Measurements from ENCODE around the gene COA5. TPM values are rescaled to one million over a fixed set of nuclear protein-coding genes. Genes with fewer than 3 reads are reported as not detected.

Gene COA5
- total and polyA plus RNA-seq, 3 donors from 2014 or later = 40.5 to 65.9 (median 47.7) TPM

DNA sequence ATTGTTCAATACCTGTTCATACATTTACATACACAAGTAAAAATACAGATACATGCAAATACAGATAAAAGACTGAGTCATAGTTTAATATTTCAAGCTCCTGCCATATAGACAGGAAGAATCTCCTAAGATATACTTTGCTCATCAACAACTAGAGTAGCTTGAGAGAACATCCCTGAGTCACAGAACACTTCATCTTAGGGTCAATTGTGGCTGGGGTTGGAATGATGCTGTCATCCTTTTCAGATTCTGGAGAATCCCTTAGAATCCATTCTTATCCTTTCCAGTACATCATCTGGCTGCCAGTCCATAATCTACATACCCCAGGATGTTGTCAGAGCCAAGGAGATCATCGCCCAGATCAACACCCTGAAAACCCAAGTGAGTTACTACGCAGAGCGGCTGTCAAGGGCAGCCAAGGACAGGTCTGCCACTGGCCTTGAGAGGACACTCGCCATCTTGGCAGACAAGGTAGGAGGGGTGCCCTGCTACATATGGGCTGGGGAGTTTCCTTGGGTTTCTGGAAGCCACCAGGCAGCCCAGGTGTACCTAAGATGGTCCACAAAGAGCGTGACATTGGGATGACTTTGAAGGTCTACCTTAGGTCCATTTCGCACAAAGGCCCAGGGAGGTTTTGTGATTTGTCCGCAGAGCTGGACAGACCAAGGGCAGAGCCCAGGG is 55.7 kb downstream of the COA5 start:
- Histone ChIP-seq H3K9me3 (no peaks in the 10 kb centered on the region), H3K4me1 (no peaks in the 10 kb centered on the region), H3K27ac (no peak overlapping the region), H3K4me3 (no peak overlapping the region), H3K36me3 (ENCODE audit: low read depth, missing control alignments) (no peaks in the 10 kb centered on the region), H3K27me3 (no peaks in the 10 kb centered on the region)
- WGBS, 2 donors = 81 to 99% methylated on average over 3 to 7 of the region's 7 CpGs
- no peak for DNase-seq
- intact Hi-C loops (cut with DNase I; ENCODE audit: low total_unique reads) = no loop called here
- no peak for TF ChIP-seq POLR2A (IDR thresholded peaks at IDR 0.05)
- TF ChIP-seq, protein P1, sequence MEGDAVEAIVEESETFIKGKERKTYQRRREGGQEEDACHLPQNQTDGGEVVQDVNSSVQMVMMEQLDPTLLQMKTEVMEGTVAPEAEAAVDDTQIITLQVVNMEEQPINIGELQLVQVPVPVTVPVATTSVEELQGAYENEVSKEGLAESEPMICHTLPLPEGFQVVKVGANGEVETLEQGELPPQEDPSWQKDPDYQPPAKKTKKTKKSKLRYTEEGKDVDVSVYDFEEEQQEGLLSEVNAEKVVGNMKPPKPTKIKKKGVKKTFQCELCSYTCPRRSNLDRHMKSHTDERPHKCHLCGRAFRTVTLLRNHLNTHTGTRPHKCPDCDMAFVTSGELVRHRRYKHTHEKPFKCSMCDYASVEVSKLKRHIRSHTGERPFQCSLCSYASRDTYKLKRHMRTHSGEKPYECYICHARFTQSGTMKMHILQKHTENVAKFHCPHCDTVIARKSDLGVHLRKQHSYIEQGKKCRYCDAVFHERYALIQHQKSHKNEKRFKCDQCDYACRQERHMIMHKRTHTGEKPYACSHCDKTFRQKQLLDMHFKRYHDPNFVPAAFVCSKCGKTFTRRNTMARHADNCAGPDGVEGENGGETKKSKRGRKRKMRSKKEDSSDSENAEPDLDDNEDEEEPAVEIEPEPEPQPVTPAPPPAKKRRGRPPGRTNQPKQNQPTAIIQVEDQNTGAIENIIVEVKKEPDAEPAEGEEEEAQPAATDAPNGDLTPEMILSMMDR (IDR thresholded peaks at IDR 0.05) = no peak

DNA sequence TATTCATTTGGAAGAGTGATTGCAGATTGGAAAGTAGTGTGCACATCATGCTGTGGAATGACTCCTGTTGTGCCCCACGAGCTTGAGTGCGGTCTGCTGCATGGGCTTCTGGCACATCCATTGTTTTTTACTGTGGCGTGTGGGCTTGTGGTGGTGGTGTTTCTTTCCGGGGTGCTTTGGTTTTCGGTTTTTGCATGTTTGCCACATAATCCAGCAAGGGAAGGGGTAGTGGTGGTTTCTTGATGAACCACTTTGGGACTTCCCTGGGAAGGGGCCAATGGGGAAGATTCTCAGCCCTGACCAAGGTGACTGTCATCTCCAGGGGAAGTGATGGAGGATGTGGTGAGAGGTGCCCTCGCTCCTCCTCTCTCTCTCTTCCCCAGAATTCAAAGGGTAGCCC is 57.0 kb downstream of the COA5 start:
- Histone ChIP-seq H3K4me3 (no peak overlapping the region), H3K27ac (no peak overlapping the region), H3K27me3 (no peaks in the 10 kb centered on the region), H3K4me1 (no peaks in the 10 kb centered on the region), H3K36me3 (ENCODE audit: low read depth, missing control alignments) (no peaks in the 10 kb centered on the region), H3K9me3 (no peaks in the 10 kb centered on the region)
- intact Hi-C loops (cut with DNase I; ENCODE audit: low total_unique reads) = no loop called here
- WGBS, 2 donors = 85 to 93% methylated on average over 6 of the region's 6 CpGs
- no peak for TF ChIP-seq POLR2A (IDR thresholded peaks at IDR 0.05)
- TF ChIP-seq, protein P1 (IDR thresholded peaks at IDR 0.05) = no peak
- DNase-seq = no peak

DNA sequence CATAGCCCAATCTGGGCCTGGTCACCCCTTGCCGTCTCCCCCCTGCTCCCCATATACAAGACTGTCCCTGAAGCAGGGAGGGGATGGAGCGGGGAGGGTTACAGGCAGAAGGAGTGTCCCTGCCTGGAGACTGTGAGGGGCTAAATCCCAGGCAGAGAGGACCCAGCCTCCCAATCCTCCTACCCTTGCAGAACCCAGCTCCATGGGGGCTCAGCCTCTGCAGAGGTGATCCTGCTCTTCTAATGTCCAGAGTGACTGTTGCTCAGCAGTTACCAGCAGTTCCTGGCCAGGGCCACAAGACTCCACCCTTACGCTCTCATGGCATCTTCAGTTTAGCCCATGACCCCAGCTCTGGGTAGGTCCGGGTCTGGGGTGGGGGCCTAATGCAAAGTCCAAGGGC is 58.1 kb downstream of the COA5 start:
- Histone ChIP-seq H3K36me3 (ENCODE audit: low read depth, missing control alignments) (no peaks in the 10 kb centered on the region), H3K27ac (no peak overlapping the region), H3K27me3 (no peaks in the 10 kb centered on the region), H3K9me3 (no peaks in the 10 kb centered on the region), H3K4me1 (no peaks in the 10 kb centered on the region), H3K4me3 (no peak overlapping the region)
- WGBS, 2 donors = 55 to 89% methylated on average over 2 to 4 of the region's 4 CpGs
- TF ChIP-seq, protein P1 (IDR thresholded peaks at IDR 0.05) = no peak
- no peak for TF ChIP-seq POLR2A (IDR thresholded peaks at IDR 0.05)
- no peak for DNase-seq
- intact Hi-C loops (cut with DNase I; ENCODE audit: low total_unique reads) = no loop called here

Other genes with a start within 250 kb of the COA5 start
- gene INPP4A, start 163.7 kb downstream of the COA5 start, total RNA-seq = 10 to 100 TPM; 35.6 to 42.9 TPM
- 13.3 TPM for gene INPP4A, start 163.7 kb downstream of the COA5 start, polyA plus RNA-seq (ENCODE audit: insufficient read depth, low read depth, low replicate concordance)
- gene UNC50, start 77 bp upstream of the COA5 start, total RNA-seq = 10 to 100 TPM; 60.4 to 60.8 TPM
- gene UNC50, start 77 bp upstream of the COA5 start, polyA plus RNA-seq (ENCODE audit: insufficient read depth, low read depth, low replicate concordance) = 102 TPM
- gene MGAT4A, start 122.6 kb upstream of the COA5 start, total RNA-seq = 10 to 100 TPM; 13.8 to 13.9 TPM
- 12.1 TPM for gene MGAT4A, start 122.6 kb upstream of the COA5 start, polyA plus RNA-seq (ENCODE audit: insufficient read depth, low read depth, low replicate concordance)